GM18511 (cell line): ENCODE data around the gene SHC2.

Experiments
- ATAC-seq: cut with Tn5 transposase; IDR thresholded peaks from one replicate; pipeline ENCODE4 v1.9.1; 2021; ENCODE audit warnings: mild to moderate bottlenecking, moderate library complexity; ENCODE audit not compliant: unreplicated experiment

The SHC2 gene, protein sequence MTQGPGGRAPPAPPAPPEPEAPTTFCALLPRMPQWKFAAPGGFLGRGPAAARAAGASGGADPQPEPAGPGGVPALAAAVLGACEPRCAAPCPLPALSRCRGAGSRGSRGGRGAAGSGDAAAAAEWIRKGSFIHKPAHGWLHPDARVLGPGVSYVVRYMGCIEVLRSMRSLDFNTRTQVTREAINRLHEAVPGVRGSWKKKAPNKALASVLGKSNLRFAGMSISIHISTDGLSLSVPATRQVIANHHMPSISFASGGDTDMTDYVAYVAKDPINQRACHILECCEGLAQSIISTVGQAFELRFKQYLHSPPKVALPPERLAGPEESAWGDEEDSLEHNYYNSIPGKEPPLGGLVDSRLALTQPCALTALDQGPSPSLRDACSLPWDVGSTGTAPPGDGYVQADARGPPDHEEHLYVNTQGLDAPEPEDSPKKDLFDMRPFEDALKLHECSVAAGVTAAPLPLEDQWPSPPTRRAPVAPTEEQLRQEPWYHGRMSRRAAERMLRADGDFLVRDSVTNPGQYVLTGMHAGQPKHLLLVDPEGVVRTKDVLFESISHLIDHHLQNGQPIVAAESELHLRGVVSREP

DNA sequence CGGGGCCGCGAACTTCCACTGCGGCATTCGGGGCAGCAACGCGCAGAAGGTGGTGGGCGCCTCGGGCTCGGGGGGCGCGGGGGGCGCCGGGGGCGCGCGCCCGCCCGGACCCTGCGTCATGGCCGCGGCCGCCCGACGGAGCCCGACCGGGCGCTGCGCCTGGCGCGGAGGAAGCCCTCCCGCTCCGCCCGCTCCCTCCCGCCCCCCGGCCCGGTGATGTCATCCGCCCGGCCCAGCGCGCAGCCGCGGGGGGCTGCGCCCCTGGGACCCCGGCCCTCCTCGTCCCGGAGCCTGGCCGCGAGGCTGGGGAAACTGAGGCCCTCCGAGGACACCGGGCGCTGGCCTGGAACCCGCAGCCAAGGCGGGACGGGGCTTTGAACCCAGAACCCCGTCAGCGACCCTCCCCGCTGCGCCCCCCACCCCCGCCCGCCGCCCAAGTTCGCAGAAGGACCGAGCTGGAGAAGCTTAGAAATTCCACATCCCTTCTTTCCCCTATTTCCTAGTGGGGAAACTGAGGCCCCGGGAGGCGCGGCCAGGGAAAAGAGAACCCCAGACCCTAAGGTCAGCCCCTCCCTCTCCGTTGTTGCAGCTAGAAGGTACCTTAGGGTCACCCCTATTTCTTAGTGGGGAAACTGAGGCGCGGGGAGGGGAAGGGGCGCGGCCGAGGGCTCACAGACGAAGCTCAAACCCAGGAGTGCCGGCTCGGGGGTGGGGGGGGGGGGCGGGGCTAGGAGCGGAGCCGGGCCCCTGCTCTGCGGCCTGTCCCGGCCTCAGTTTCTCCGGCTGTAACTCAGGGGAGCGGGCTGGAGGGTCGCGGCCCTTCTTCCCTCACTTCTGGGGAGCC is at the start of gene SHC2:
SHC2 (minus strand) TSS at position 157 of the 844 bp plus-strand sequence; CDS start at position 120, 37 bp downstream.
- no peak for ATAC-seq

DNA sequence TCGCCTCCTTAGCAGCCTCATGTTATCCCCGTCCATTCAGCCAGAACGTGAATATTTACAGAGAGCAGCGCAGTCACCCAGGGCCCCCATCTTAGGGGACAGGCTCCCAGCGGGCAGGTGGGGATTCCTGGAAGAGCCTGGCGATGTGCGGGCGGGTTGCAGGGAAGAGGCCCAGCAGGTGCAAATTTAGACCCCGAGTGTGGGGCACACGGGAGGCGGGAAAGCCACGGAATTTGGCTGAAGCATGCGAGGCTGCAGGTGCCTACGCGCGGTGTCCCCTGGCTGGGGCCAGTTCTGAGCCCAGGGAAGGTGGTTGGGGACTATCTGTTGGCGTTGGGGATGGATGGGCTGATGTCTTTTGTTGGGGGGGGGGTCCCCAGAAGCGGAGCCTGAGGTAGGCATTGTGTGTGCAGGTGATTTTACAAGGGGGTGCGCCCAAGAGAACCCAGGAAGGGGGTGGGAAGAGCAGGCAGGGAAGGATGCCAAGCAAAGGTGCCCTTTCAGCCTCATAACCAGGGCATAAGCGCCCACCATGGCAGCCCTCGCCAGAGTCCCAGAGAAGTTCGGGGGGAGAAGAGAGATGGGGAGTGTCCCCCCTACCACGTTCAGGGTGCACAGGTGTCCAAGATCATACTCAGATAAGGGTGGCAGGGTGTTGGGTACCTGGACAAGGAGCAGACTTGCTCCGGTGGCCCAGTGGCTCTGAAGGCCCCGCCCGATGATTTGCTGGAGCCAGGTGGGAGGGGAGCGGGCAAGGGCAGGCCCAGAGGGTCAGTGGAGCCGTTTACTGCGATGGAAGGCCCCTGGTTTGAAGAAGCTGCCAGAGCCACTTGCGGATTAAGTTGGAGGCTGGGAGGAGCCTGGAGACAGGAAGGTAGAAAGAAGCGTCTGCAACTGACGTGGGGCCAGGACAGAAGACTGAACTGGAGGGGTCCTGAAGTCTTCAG is 47.6 kb upstream of the SHC2 start:
- no peak for ATAC-seq

DNA sequence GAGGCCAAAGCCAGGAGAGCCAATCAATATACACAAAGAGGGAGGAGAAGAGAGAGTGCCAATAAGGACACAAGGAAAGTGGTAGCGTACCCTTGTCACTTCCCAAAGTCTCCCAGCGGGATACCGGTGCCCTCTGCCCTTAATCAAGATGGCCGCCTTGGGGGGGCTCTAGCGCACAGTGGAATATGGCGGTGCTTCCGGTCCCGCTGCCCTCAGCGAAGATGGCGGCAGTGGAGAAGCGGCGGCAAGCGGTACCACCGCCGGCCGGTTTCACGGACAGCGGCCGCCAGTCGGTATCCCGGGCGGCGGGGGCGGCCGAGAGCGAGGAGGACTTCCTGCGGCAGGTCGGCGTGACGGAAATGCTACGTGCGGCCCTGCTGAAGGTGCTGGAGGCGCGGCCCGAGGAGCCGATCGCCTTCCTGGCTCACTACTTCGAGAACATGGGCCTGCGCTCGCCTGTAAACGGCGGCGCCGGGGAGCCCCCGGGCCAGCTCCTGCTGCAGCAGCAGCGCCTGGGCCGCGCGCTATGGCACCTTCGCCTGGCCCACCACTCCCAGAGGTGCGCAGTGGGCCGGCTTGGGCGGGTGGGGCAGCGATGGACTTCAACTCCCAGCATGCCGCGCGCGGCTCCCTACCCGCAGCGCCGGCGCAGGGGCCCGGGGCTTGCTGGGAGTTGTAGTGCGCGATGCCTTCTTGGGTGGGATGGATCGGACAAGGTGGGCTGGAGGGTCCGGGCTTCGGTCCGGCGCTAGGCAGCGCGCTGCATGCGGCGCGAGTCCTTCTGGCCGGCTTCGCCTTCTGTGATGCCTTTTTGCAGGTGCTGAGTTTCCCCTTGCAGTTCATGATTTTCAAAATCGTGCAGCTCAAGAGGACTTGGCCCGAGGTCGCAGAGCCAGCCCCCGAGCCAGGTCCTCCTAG is 46.7 kb upstream of the SHC2 start, which contains the start of gene TPGS1:
TPGS1 (plus strand) TSS at position 212 of the 918 bp plus-strand sequence; CDS start at position 222, 10 bp downstream.
- ATAC-seq, result peak; percentile 66

DNA sequence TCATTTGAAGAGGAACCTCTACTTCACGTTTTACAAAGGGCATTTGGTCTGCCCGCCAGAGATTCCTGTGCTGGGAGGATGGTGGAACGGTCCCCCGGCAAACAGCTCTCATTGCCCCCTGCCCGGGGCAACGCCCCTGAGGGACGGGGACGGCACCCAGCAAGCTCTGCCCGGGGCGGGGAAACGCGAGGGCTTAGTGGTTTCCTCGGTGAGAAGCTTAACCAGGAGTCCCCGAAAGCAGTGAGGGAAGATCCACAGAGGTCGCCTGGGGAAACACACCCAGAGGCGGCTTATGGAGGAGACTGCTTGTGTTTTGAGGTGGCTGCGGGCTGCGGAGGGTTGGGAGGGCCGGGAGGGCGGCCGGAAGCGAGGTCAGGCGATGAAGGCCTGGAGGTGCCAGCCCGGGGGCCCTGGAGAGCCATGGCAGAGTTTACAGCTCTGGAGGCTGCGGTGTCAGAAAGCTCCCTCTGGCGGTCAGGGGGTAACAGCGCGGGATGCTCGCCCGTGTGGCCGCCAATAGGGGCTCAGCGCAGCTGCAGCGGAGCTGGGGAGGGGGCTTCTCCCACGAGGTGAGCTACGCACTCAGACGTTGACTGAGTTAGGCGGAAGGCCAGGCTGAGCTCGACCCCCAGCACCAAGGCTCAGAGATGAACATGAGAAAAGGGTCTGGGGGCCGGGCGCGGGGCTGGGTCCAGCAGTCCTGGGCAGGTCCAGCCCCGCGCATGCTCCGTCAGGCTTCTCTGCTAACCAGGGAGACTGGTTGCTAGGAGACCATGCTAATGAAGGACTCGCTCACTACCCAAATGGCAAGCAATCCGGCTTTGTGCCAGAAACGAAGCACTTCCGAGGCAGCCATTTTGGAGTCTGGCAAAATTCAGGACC is 45.8 kb upstream of the SHC2 start:
- peak; percentile 73 for ATAC-seq

DNA sequence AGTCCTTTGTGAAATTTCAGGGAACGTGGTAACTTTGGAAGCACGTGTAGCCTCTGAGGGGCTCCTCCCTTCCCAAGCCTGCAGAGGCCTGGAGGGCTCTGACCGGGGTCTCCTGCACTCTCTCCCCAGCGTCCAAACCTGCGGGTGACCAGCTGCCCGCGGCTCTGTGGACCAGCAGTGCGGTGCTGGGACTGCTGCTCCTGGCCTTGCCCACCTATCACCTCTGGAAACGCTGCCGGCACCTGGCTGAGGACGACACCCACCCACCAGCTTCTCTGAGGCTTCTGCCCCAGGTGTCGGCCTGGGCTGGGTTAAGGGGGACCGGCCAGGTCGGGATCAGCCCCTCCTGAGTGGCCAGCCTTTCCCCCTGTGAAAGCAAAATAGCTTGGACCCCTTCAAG is 43.8 kb upstream of the SHC2 start:
- ATAC-seq, result no peak

DNA sequence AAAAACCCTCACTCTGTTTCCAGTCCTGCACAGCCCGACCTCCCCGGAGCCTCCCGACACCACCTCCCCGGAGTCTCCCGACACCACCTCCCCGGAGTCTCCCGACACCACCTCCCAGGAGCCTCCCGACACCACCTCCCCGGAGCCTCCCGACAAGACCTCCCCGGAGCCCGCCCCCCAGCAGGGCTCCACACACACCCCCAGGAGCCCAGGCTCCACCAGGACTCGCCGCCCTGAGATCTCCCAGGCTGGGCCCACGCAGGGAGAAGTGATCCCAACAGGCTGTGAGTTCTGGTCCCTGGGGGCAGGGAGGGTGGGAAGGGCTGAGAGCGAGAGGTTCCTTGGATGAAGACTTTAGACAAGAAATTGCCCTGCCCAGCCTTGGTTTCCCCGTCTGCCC is 40.8 kb upstream of the SHC2 start:
- no peak for ATAC-seq

DNA sequence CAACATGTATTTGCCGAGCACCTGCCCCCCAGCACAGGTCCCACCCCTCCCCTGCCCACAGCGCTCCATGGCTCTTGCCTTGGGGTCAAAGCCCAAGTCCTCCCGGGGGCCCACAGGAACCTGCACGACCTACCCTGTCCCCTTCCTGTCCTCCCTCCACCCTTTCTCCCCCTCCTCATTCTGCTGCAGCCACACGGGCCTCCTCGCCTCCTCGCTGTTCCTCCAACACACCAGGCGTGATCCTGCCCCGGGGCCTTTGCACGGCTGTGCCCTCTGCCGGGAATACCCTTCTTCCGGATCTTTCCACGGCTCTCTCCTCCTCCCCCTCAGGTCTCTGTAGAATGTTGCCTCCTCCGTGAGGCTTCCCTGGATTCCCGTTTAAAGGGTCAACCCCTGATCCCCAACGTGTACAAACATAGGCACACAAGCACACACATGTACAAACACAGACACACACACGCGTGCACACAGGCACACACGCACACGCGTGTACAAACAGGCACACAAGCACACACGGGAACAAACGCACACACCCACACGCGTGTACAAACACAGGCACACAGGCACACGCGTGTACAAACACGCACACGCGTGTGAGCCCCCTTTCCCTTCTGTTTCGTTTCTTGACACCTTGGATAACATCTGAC is 38.3 kb upstream of the SHC2 start:
- ATAC-seq, result no peak

DNA sequence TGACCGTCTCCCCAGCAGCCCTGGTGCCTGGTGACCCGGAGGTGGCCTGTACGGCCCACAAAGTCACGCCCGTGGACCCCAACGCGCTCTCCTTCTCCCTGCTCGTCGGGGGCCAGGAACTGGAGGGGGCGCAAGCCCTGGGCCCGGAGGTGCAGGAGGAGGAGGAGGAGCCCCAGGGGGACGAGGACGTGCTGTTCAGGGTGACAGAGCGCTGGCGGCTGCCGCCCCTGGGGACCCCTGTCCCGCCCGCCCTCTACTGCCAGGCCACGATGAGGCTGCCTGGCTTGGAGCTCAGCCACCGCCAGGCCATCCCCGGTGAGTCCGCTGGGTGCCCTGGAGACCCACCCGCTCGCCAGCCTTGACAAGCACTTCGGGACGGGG is 37.7 kb upstream of the SHC2 start:
- ATAC-seq, result no peak

DNA sequence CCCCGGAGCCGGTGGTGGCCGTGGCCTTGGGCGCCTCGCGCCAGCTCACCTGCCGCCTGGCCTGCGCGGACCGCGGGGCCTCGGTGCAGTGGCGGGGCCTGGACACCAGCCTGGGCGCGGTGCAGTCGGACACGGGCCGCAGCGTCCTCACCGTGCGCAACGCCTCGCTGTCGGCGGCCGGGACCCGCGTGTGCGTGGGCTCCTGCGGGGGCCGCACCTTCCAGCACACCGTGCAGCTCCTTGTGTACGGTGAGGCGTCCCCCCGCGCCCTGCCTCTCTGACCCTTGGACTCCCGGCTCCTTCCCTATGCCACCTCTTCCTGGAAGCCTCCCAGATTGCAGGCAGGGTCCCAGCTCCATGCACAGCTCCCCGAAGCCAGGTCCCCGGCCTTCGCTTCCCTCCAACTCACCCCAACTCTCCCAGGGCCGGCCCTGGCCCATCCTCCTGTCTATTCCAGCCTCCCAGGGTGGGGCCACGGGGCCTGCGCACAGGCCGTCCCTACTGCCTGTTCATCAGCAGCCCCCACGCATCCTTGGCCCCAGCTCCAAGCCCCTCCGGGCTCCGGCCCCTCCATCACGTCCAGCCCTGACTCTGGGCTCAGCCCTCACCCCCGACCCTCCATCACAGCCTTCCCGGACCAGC is 37.2 kb upstream of the SHC2 start:
- ATAC-seq, result no peak

DNA sequence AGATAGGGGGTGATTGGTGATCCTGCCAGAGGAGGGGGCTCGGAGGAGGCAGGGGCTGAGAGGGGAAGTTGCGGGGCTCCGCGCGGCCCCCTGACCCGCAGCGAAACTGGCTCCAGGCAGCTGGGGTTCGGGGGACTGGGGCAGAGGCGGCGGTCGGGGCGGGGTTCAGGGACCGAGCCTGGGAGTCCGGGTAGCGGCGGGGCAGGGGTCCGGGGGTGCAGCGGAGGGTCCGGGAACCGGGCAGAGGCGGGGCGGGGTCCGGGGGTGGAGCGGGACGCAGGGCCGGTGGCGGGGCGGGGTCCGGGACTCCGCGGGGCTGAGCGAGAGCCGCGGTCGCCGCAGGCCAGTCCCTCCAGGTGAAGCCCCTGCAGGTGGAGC is 36.6 kb upstream of the SHC2 start:
- no peak for ATAC-seq

DNA sequence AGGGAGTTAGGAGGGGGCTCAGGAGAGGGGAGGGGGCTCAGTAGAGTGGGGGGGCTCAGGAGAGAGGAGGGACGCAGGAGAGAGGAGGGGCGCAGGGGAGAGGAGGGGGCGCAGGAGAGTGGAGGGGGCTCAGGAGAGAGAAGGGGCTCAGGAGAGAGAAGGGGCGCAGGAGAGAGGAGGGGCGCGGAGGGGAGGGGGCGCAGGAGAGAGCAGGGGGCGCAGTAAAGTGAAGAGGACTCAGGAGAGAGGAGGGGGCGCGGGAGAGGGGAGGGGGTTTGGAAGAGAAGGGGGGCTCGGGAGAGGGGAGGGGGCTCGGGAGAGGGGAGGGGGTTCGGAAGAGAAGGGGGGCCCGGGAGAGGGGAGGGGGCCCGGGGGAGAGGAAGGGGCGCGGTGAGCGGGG is 36.2 kb upstream of the SHC2 start:
- no peak for ATAC-seq

DNA sequence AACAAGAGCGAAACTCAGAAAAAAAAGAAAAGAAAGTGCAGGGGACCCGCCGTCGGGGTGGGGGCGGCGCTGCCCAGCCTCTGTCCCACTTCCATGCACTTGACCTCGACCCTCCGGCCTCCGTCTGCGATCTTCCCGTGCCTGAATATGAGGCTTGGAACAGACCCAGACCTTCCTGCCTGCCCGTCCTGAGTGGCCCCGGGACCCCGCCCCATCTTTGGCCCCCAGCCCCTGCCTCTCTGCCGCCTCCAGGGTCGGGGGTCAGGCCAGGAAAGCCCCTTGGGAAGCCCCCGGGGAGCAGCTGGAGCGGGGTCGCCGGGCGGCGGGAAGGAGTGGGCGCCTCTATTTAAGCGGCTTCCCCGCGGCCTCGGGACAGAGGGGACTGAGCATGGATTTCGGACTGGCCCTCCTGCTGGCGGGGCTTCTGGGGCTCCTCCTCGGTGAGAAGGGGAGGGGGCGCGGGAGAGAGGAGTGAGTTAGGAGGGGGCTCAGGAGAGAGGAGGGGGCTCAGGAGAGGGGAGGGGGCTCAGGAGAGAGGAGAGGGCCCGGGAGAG is 35.4 kb upstream of the SHC2 start, which contains the start of gene MADCAM1:
MADCAM1 (plus strand) TSS at position 375 of the 554 bp plus-strand sequence; CDS start at position 389, 14 bp downstream.
- no peak for ATAC-seq

DNA sequence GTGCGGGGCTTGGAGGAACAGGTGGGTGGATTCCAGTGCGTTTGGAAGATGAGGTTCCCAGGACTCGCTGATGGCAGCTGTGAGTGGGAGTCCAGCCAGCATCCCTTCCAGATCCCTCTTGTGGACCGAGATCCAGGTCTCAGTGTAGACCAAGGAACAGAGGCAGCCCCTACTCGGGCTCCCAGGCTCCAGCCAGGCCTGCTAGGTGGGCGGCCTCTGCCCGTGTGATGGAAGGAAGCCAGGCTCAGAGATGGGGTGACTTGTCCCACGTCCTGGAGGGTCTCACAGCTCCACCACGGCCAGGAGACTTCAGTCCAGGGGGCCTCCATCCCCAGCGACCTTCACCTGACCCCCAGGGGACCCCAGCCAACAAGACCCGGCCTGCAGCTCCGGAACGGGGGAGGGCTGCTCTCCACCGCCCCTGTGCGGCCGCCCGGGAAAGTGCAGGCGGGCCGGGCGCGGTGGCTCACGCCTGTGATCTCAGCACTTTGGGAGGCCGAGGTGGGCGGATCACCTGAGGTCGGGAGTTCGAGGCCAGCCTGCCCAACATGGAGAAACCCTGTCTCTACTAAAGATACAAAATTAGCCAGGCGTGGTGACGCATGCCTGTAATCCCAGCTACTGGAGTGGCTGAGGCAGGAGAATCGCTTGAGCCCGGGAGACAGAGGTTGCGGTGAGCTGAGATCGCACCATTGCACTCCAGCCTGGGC is 34.7 kb upstream of the SHC2 start:
- no peak for ATAC-seq

DNA sequence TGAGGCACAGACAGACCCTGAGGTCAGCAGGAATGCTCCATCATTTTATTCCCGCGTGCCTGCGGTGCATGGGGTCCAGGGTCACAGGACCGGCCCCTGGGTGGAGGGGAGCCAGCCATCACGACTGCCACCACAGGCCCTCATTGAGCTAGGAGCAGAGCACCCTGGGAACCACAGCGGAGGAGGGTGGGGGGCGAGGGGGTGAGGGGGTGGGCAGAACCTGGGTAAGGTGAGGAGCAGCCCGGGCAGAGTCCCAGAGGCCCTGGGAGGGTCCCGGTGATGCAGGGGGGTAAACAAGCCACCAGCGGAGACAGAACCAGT is 34.2 kb upstream of the SHC2 start:
- no peak for ATAC-seq

DNA sequence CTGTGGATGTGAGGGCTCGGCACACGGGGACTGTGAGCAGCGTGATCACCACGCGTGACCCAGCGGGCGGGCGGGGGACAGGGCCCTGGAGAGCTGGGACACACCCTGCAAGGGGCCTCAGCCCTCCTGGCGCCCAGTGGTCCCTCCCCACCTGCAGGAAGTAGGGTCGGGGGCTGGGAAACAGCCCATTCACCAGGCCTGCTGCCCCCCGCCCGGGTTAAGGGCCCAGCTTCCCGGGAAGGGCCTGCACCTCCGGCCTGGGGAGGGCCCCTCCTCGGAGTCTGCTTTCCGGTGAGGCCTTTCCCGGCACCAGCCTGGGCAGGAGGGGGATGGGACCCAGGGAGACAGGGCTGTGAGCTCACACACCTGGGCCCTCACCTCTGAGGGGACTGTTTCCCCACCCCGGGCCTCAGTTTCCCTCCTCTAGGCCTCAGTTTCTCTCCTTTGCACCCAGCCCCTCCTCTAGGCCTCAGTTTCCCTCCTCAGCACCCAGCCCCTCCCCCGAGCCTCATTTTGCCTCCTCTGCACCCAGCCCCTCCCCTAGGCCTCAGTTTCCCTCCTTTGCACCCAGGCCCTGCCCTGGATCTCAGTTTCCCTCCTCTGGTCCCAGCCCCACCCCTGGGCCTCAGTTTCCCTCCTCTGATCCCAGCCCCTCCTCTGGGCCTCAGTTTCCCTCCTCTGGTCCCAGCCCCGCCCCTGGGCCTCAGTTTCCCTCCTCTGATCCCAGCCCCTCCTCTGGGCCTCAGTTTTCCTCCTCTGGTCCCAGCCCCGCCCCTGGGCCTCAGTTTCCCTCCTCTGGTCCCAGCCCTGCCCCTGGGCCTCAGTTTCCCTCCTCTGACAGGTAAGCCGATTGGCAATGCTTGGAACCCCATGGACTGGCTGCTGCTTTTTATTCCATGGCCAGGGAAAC is 33.6 kb upstream of the SHC2 start:
- no peak for ATAC-seq
